Ascending aorta (tissue), 2 donors: ENCODE data around the gene CELSR1. TPM values are rescaled to one million over a fixed set of nuclear protein-coding genes. Genes with fewer than 3 reads are reported as not detected.

Experiments
- DNase-seq, 2 donors: peaks; one replicate each; pipeline ENCODE4 v3.0.0-alpha.2; 2019; ENCODE audit warnings: low spot score in 2 of 2
- H3K27ac ChIP-seq, 2 donors: fragments of 200-600 bp; sonication (generic); one replicate each; pipeline ENCODE4 v1.5.1; 2016 to 2017; ENCODE audit warnings: mild to moderate bottlenecking in 1 of 2
- H3K27me3 ChIP-seq: fragments of 200-600 bp; sonication (generic); one replicate; pipeline ENCODE4 v1.5.1; 2017
- H3K36me3 ChIP-seq, 2 donors: fragments of 200-600 bp; sonication (generic); one replicate each; pipeline ENCODE4 v1.5.1; 2016
- H3K4me1 ChIP-seq, 2 donors: fragments of 200-600 bp; sonication (generic); one replicate each; pipeline ENCODE4 v1.5.1; 2016 to 2017; ENCODE audit warnings: mild to moderate bottlenecking in 1 of 2
- H3K4me3 ChIP-seq, 2 donors: fragments of 200-600 bp; sonication (generic); one replicate each; pipeline ENCODE4 v1.5.1; 2016 to 2017; ENCODE audit warnings: mild to moderate bottlenecking in 1 of 2
- H3K9me3 ChIP-seq, 2 donors: fragments of 200-600 bp; sonication (generic); one replicate each; pipeline ENCODE4 v1.5.1; 2016
- intact Hi-C: fragments of 100-400 bp; cut with DNase I; formaldehyde crosslinking; loops from one replicate; pipeline ENCODE4 v1.15.1; 2023
- total RNA-seq: library from RNA; depleted of rRNA; stranded (reverse); fragments of >200 nt; gene quantifications from one replicate; pipeline ENCODE4 v1.1.0, GENCODE V29; 2016
- TF ChIP-seq, protein P1 (sequence below), 3 experiments: fragments of 200-600 bp in 2 of 3; fragments of 450-650 bp in 1 of 3; sonication (generic) in 2 of 3; IDR thresholded peaks; one replicate each; pipeline ENCODE4 v1.5.1; 2016 to 2019; ENCODE audit warnings: antibody characterized with exemption in 3 of 3, mild to moderate bottlenecking in 1 of 3, moderate library complexity in 1 of 3

Gene CELSR1
- total RNA-seq, 1 donor from 2014 or later = 10.5 TPM

DNA sequence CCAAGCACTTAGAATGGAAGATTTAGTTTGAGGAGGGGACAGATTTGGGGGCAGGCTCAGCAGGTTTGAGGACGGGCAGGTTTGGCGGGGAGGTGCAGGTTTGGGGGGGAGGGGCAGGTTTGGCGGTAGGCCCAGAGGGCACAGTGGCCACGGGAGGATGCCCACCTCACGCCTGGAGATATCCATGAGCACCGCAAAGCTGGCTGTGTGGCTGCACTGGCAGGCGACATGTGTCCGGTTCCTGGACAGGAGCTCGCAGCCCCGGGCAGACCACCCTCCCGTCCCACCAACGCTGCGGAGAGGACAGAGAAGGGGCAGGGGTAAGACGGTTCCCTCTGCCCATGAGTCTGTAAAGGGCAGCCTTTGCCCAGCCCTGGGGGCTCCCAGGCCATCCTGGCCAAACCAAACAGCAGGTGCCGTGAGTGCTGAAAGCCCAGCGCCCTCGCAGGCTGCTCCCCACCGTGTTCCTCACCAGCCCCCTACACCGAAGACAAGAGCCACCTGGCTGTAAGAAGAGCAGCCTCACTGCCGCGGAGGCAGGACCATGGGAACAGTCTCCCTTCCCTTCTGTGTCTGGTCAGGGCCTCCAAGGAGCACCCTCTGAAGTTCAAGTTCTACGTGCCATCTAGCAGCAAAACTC is 158.9 kb downstream of the CELSR1 start:
- TF ChIP-seq, protein P1, sequence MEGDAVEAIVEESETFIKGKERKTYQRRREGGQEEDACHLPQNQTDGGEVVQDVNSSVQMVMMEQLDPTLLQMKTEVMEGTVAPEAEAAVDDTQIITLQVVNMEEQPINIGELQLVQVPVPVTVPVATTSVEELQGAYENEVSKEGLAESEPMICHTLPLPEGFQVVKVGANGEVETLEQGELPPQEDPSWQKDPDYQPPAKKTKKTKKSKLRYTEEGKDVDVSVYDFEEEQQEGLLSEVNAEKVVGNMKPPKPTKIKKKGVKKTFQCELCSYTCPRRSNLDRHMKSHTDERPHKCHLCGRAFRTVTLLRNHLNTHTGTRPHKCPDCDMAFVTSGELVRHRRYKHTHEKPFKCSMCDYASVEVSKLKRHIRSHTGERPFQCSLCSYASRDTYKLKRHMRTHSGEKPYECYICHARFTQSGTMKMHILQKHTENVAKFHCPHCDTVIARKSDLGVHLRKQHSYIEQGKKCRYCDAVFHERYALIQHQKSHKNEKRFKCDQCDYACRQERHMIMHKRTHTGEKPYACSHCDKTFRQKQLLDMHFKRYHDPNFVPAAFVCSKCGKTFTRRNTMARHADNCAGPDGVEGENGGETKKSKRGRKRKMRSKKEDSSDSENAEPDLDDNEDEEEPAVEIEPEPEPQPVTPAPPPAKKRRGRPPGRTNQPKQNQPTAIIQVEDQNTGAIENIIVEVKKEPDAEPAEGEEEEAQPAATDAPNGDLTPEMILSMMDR (IDR thresholded peaks at IDR 0.05) = no peak
- Histone ChIP-seq H3K9me3 (peaks cover 0 to 15% of the 10 kb centered on the region in 2 donors), H3K27ac (no peak overlapping the region), H3K27me3 (no peaks in the 10 kb centered on the region), H3K4me3 (no peak overlapping the region), H3K4me1 (no peaks in the 10 kb centered on the region), H3K36me3 (no peaks in the 10 kb centered on the region)
- intact Hi-C loops = no loop called here
- no peak for DNase-seq

DNA sequence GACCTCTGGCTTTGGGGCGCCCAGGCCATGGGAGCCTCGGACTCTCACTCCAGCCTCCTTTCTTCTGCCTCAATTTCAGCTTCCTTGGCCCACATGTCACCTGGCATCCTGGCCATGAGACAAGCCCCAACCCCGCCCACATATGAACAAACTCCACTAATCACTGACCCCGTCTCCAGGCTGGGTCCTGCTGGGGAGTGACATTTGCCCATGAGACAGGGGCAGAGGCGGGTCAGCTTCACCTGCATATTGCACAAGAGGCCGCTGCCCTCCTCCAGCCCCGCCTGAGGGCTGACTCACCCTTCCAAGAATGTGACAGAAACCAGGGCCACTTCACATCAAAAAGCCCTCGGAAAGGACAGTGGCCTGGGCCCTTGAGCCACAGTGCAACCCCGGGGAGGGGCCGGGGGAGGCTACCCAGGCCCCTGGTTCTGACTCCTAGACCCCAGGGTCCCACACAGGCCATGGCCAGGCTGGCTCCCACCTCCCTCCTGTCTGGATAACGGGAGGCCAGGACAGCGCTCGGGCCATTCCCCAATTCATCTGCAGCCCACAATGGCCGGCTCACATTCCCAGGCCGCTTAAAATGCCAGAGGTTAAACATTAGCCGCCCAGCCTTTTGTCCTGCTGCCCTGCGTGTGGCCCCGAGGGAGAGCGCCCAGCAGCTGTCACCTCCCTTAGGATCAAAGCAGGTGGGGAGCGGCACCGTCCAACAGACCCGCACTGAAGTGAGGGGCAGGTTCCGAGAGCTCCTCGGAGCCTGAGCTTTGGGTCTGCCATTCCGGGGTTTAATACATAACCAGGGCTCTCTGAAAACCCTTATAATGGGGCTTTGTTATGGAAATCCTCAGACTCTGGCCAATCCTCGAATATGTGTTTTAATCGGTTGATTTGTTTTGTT is 159.6 kb downstream of the CELSR1 start:
- Histone ChIP-seq H3K4me1 (no peaks in the 10 kb centered on the region), H3K36me3 (no peaks in the 10 kb centered on the region), H3K4me3 (no peak overlapping the region), H3K9me3 (peaks cover 0 to 15% of the 10 kb centered on the region in 2 donors), H3K27ac (no peak overlapping the region), H3K27me3 (no peaks in the 10 kb centered on the region)
- TF ChIP-seq, protein P1 (IDR thresholded peaks at IDR 0.05) = no peak
- intact Hi-C loops = no loop called here
- no peak for DNase-seq

DNA sequence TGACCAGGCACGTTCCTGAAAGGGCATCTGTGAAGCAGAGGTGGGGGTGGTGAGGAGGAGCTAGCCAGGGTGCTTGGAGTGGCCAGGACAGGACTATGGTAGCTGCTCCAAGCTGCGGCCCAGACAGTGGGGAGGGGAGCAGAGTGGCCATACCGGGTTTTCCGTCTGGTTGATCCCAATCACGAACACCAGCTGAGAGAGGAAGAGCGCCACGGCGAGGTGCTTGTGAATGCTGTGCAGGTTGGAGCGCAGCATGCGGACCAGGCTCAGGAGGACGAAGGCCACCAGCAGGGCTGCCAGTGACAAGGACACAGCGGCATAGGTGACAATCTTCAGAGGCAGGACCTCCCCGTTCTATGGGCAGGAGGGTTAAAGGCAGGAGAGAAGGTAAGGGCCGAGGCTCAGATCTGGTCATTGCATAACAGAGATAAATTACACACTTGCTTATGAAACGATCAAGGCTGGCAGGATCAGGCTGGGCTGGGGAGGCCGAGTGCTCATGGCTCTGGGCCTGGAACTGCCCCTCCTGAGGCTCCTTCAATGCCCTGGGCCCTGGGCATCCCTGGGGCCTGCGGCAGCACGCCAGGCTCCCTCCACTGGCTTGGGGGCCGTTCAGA is 160.4 kb downstream of the CELSR1 start:
- Histone ChIP-seq H3K4me1 (no peaks in the 10 kb centered on the region), H3K27ac (no peak overlapping the region), H3K27me3 (no peaks in the 10 kb centered on the region), H3K4me3 (no peak overlapping the region), H3K36me3 (no peaks in the 10 kb centered on the region), H3K9me3 (peaks cover 0 to 15% of the 10 kb centered on the region in 2 donors)
- TF ChIP-seq, protein P1 (IDR thresholded peaks at IDR 0.05) = no peak
- intact Hi-C loops = no loop called here
- no peak for DNase-seq

GRCh38 chr22:46376111-46376510 is 161.3 kb downstream of the CELSR1 start:
- Histone ChIP-seq H3K4me1 (no peaks in the 10 kb centered on the region), H3K4me3 (no peak overlapping the region), H3K27ac (no peak overlapping the region), H3K9me3 (peaks cover 0 to 15% of the 10 kb centered on the region in 2 donors), H3K36me3 (no peaks in the 10 kb centered on the region), H3K27me3 (no peaks in the 10 kb centered on the region)
- intact Hi-C loops = no loop called here
- TF ChIP-seq, protein P1 (IDR thresholded peaks at IDR 0.05) = no peak
- DNase-seq = no peak

DNA sequence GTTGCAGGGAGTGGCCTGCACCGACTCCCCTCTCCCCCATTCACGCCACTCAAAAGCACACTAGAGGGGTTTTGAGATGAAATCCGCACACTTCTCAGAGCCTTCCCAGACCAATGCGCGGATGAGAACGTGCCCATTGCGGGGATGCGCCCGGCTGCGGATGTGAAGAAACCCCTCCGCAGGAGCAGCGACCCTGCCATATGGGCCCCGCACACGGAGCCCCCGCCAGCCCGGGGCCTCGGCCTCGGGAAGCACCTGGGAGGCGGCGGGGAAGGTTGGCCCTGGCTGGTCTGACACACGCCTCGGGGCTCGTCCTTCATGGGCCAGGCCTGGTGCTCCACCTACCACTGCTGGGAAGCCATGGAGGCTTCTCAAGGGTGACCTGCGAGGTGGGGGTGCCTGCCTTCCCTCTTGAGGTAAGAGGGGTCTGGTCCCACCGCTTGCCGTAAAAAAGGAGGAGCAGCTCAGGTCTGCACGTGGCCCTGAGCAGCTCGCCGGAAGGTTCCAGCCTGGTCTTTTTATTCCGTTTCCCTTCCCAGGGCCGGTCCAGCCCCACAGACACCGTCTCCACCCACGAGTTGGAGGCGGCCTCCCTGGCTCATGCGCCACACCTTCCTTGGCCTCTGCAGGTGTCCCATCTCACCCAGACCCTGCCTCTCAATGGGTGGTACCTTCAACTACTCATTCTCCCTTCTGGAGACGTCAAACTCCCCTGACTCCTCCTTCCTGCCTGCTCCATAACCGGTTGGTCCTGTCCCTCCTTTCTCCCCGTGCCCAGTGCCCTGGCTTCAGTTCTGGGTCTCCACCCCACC is 162.6 kb downstream of the CELSR1 start:
- intact Hi-C loops = no loop called here
- Histone ChIP-seq H3K36me3 (no peaks in the 10 kb centered on the region), H3K27me3 (no peaks in the 10 kb centered on the region), H3K9me3 (peaks cover 0 to 15% of the 10 kb centered on the region in 2 donors), H3K4me1 (no peaks in the 10 kb centered on the region), H3K4me3 (no peak overlapping the region), H3K27ac (no peak overlapping the region)
- no peak for DNase-seq
- TF ChIP-seq, protein P1 (IDR thresholded peaks at IDR 0.05) = no peak
